Measurements from ENCODE around the gene MRPL55. TPM values are rescaled to one million over a fixed set of nuclear protein-coding genes. Genes with fewer than 3 reads are reported as not detected.

MRPL55 gene
- total RNA-seq, 1 experiment from 2014 or later, result 343 TPM

- H3F3A ChIP-seq (ENCODE audit: low read length, unreplicated experiment), result no peaks in the 10 kb centered on the region
- H3K4me1 ChIP-seq (ENCODE audit: insufficient read depth, low read length), result no peaks in the 10 kb centered on the region
- H3K4me2 ChIP-seq (ENCODE audit: low read length), result no peak overlapping the region
- POLR2A ChIA-PET (ENCODE audit: unreplicated experiment), result no interaction called here
- no peak for DNase-seq
- H3K9me2 ChIP-seq (replicated peaks; ENCODE audit: low read length), result no peaks in the 10 kb centered on the region
- no peak overlapping the region for H3K9ac ChIP-seq (ENCODE audit: low read length)
- no peaks in the 10 kb centered on the region for H3K79me2 ChIP-seq (ENCODE audit: low read length)
- no peaks in the 10 kb centered on the region for H3K36me3 ChIP-seq (ENCODE audit: low read depth, low read length)
- H3K9me3 ChIP-seq (ENCODE audit: low read length), result no peaks in the 10 kb centered on the region
- no peak for ATAC-seq
- no peak overlapping the region for H2AFZ ChIP-seq (ENCODE audit: low read length)
- H3K4me3 ChIP-seq (ENCODE audit: low read length), result no peak overlapping the region
- H4K20me1 ChIP-seq (ENCODE audit: low read length), result no peaks in the 10 kb centered on the region
- peaks cover 9% of the 10 kb centered on the region for H3K27me3 ChIP-seq (ENCODE audit: low read length)
- CTCF ChIA-PET, result no interaction called here
- intact Hi-C loops (cut with micrococcal nuclease), result no loop called here
- H3K27ac ChIP-seq (ENCODE audit: low read length), result no peak overlapping the region
- no TSS peak for BruUV-seq (replicated peaks)
- no peak for TF ChIP-seq CTCF (conservative IDR thresholded peaks at IDR 0.05; ENCODE audit: low read depth, low read length)
- no peak for TF ChIP-seq EZH2 (IDR thresholded peaks at IDR 0.05; ENCODE audit: low read length, unreplicated experiment)
- TF ChIP-seq EZH2phosphoT487 (IDR thresholded peaks at IDR 0.05; ENCODE audit: borderline replicate concordance, low read length), result no peak
Measured at GRCh38 chr1:228066416-228066815, 42.7 kb downstream of the MRPL55 start.

GRCh38 chr1:228065543-228066347 lies 43.4 kb downstream of the MRPL55 start:
- no TSS peak for BruUV-seq (replicated peaks)
- Histone ChIP-seq H3K4me3 (ENCODE audit: low read length) (no peak overlapping the region), H3K9me3 (ENCODE audit: low read length) (no peaks in the 10 kb centered on the region), H3K4me1 (ENCODE audit: insufficient read depth, low read length) (0 out of 2 replicates have a peak, but pooled peaks cover under 1% of the 10 kb centered on the region), H3K4me2 (ENCODE audit: low read length) (no peak overlapping the region), H4K20me1 (ENCODE audit: low read length) (no peaks in the 10 kb centered on the region), H3K36me3 (ENCODE audit: low read depth, low read length) (no peaks in the 10 kb centered on the region), H3K79me2 (ENCODE audit: low read length) (no peaks in the 10 kb centered on the region), H3K27ac (ENCODE audit: low read length) (no peak overlapping the region), H2AFZ (ENCODE audit: low read length) (no peak overlapping the region), H3K9me2 (replicated peaks; ENCODE audit: low read length) (no peaks in the 10 kb centered on the region), H3K9ac (ENCODE audit: low read length) (no peak overlapping the region), H3K27me3 (ENCODE audit: low read length) (peaks cover 9% of the 10 kb centered on the region), H3F3A (ENCODE audit: low read length, unreplicated experiment) (no peaks in the 10 kb centered on the region)
- TF ChIP-seq EZH2 (IDR thresholded peaks at IDR 0.05; ENCODE audit: low read length, unreplicated experiment) (no peak), EZH2phosphoT487 (IDR thresholded peaks at IDR 0.05; ENCODE audit: borderline replicate concordance, low read length) (no peak), CTCF (conservative IDR thresholded peaks at IDR 0.05; ENCODE audit: low read depth, low read length) (no peak)
- intact Hi-C loops (cut with micrococcal nuclease), result no loop called here
- POLR2A ChIA-PET (ENCODE audit: unreplicated experiment), result no interaction called here
- no peak for ATAC-seq
- no peak for DNase-seq
- CTCF ChIA-PET, result no interaction called here
